HepG2 (cell line): Measurements from ENCODE around the gene COL5A1.

Experiments used
- CHD2 ChIP-seq: IDR thresholded peaks from 2 replicates; pipeline ENCODE4 v1.6.1; 2011; ENCODE audit warnings: low read depth, low read length, improper control_type of control experiment
- EZH2 ChIP-seq: conservative IDR thresholded peaks from 2 replicates; pipeline ENCODE4 v1.6.1; 2012; ENCODE audit warnings: mild to moderate bottlenecking, low read depth, low read length, moderate library complexity
- SP1 ChIP-seq, 2 experiments: fragments of 450-650 bp in 1 of 2; sonication (generic) in 1 of 2; formaldehyde crosslinking in 1 of 2; IDR thresholded peaks; 2 replicates each; pipeline versions ENCODE4 v1.4.0 to v1.6.1; 2016 to 2020; ENCODE audit warnings: missing genetic modification reagents in 1 of 2
- USF2 ChIP-seq, 2 experiments: sonication (generic) in 1 of 2; formaldehyde crosslinking in 1 of 2; IDR thresholded peaks; 2 replicates each; pipeline versions ENCODE4 v1.5.1 to v1.6.1; 2011 to 2020; ENCODE audit warnings: borderline replicate concordance in 1 of 2, low read depth in 1 of 2, low read length in 1 of 2, mild to moderate bottlenecking in 1 of 2, missing genetic modification reagents in 1 of 2, moderate library complexity in 1 of 2

GRCh38 chr9:134659688-134660131 lies 18.1 kb downstream of the COL5A1 start:
- TF ChIP-seq CHD2 (no peak), USF2 (IDR thresholded peaks at IDR 0.05; ENCODE audit: low read depth, low read length) (no peak), USF2 (CRISPR knock-in tag; IDR thresholded peaks at IDR 0.05; ENCODE audit: borderline replicate concordance) (no peak), SP1 (IDR thresholded peaks at IDR 0.05) (no peak), SP1 (CRISPR knock-in tag; IDR thresholded peaks at IDR 0.05) (no peak), EZH2 (no peak)
